Choroid plexus epithelial cell (primary cell): ENCODE data around the gene GOLIM4.

Experiments
- DNase-seq: peaks from one replicate; pipeline ENCODE4 v3.0.0-alpha.2; 2010; ENCODE audit warnings: low read depth
- H3K4me3 ChIP-seq: 2 replicates; pipeline ENCODE4 v1.5.1; 2011; ENCODE audit warnings: low read depth, mild to moderate bottlenecking, control low read depth, low read length, moderate library complexity
- CTCF ChIP-seq: conservative IDR thresholded peaks from 2 replicates; pipeline ENCODE4 v1.5.1; 2011; ENCODE audit warnings: low read depth, mild to moderate bottlenecking, control low read depth, inconsistent platforms, low read length, moderate library complexity

Gene GOLIM4

GRCh38 chr3:168124791-168125190 lies 29.1 kb upstream of the GOLIM4 start:
- TF ChIP-seq CTCF = no peak
- no peak overlapping the region for H3K4me3 ChIP-seq
- DNase-seq = no peak

GRCh38 chr3:168124291-168124690 lies 28.6 kb upstream of the GOLIM4 start:
- no peak for DNase-seq
- TF ChIP-seq CTCF = no peak
- H3K4me3 ChIP-seq = no peak overlapping the region

DNA sequence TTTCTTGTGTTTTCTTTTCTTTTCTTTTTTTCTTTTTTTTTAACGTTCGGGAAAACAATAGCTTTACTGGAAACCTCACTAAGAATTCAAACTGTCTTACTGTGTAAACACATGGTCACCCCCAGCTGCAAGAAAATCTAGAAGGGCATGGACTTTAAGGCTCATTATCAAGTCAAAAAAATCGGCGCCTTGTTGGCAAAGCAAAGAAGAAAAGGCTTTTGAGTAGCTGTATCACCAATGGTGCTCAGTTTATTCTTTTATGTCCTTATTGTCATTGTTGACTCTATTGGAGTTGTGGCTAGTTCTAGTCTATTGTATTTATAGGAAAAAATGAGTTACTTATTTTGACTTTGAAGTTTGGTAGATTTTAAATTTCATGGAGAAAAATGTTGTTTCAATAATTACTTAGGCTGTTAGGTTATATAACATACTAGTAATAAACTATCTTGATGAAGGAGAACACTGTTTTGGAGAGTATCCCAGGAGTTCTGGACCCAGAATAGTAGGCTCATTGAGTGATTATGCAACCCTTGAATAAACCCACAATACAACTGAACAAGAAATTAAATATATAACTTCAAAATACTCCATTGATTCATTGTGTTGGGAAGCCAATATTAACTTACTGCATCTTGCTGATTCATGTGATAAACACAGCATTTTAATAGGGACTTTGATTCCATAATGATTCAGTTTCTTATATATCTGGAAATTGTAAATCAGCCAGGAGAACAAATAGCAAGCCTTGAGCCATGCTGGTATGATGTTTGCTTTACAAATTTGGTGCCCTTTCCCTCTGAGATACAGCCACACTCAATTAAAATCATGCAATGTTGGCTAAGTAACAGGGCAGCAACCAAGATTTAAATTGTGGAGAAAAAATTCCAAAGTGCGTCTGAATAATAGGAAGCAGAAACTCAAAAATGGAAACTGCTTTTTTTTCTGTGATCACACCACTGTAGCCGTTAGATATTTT lies 27.8 kb upstream of the GOLIM4 start:
- no peak for DNase-seq
- H3K4me3 ChIP-seq = no peak overlapping the region
- TF ChIP-seq CTCF = no peak

- H3K4me3 ChIP-seq = no peak overlapping the region
- DNase-seq = peak; percentile 50
Observed at GRCh38 chr3:168121184-168122017, 25.7 kb upstream of the GOLIM4 start.

GRCh38 chr3:168117853-168118313 lies 22.2 kb upstream of the GOLIM4 start:
- TF ChIP-seq CTCF = no peak
- DNase-seq = peak; percentile 62
- no peak overlapping the region for H3K4me3 ChIP-seq

More at GRCh38 chr3:168121184-168122017, 25.7 kb upstream of the GOLIM4 start:
- no peak for TF ChIP-seq CTCF

GRCh38 chr3:168117059-168117458 lies 21.3 kb upstream of the GOLIM4 start:
- peak; percentile 75 for DNase-seq
- TF ChIP-seq CTCF = no peak
- no peak overlapping the region for H3K4me3 ChIP-seq
